GM21717 (cell line): ENCODE data around the gene TSPAN9.

Experiments used
- ATAC-seq: cut with Tn5 transposase; IDR thresholded peaks from one replicate; pipeline ENCODE4 v1.9.1; 2021; ENCODE audit warnings: mild to moderate bottlenecking, moderate library complexity; ENCODE audit not compliant: unreplicated experiment

The TSPAN9 gene

DNA sequence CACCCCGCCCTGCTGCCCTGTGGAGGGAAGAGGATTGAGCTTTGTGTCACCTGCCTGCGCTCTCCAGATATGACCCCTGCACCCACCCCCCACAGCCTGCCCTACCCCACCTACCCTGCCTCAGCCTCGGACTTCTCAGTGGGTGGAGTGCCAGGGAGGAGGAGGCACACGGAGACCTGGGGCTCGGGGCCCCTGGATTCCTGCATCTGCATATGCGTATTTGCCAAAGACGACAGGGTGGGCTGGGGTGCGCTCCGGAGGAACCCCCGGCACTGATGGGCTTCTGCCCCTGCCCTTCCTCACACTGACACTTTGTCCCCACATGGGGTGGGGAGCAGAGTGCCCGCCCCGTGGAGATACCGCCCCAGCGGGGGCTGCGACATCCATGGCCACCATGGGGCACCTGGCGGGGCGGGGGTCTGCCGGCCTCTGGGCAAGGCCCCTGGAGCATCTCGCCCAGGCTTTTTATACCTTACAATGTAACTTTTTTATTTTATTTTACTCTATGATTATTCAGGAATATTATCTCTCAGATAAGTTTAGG is 206.0 kb downstream of the TSPAN9 start:
- no peak for ATAC-seq

DNA sequence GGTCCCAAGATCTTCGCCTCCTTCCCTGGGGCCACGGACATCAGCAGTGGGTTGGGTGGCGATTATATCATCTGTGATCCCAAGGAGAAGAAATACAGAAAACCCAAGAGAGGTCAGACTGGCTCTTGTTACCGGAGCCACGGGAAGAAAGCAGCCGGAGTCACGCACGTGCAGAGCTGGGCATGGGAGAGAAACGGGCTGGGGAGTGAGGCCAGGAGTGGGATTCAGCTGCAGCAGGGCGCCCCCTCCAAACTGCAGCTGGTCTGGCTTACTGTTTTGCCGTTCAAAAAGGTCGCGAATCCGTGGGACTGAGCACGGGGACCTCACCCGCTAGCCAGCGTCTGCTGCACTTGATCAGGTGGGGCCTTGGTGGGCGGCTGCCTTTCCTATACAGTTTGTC is 207.2 kb downstream of the TSPAN9 start:
- ATAC-seq: no peak

DNA sequence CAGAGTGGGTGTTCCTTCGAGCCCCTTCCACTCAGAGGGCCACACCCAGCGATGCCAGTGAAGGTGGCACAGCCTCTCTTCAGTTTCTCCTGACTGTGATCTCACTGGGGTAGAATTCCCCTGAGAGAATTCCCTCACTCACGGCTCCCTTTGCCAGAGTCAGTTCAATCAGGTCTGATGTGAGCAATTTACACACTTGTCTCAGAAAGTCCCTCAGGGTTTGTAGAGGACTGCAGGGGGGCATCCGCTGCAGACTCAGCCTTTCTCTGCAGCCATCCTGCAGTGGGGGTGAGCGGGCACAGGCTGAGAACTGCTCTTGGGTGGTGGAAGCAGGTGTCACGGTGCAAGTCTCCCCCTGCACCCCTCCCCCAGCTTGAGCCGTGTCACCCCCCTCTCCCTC is 208.4 kb downstream of the TSPAN9 start:
- no peak for ATAC-seq

DNA sequence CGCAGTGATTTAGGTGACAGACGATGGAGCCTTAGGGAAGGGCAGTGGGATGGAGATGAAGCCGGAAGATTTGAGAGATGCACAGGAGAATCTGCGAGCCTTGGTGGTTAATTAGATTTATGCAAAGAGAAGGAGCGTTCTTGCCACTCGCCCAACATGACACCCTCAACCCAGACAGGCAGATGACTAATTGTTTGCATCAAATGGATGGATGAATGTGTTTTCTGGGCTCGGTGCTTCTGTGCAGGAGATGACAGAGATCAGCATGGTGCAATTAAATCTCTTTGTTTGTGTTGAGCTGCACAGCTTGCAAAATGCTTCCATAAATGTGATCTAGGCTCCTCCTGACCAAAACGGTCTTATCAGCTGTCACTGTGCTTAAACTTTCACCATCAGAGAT is 211.5 kb downstream of the TSPAN9 start:
- ATAC-seq: no peak

DNA sequence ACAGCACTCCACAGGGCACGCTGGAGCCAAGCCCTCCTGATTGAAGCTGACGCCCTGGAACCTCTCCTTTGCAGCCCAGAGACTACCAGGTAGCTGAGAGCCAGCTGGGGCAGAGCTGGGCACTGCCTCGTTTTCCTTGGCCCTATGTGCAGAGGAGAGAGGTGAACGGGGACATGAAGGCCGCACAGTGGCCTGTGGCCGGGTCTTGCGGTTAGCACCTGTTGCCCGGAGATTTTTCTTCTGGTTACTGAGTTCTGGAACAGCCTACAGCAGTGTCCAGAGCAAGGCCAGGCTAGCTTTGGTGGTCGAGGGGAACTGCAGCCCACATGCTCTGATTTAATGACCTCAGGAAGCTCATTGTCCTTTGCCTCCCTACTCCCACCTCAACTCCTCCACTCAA is 212.5 kb downstream of the TSPAN9 start:
- no peak for ATAC-seq

DNA sequence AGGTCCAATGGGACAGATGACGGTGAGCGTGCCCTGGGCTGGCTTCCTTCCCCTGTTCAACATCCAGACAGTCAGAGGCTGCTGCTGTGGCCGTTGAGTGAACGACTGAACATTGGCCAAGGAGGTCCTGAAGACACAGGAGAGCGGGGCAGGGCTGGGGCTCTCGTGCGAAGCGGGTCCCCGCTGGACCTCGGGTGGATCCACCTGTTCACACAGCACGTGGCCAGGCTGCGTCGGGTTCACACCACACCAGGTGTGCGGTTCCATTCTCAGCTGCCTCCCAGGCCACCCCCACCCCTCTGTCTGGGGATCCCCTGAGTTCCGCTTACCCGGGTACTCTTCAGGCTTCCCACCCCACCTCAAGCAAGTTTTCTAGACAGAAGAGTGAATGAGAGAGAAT is 214.8 kb downstream of the TSPAN9 start:
- no peak for ATAC-seq

DNA sequence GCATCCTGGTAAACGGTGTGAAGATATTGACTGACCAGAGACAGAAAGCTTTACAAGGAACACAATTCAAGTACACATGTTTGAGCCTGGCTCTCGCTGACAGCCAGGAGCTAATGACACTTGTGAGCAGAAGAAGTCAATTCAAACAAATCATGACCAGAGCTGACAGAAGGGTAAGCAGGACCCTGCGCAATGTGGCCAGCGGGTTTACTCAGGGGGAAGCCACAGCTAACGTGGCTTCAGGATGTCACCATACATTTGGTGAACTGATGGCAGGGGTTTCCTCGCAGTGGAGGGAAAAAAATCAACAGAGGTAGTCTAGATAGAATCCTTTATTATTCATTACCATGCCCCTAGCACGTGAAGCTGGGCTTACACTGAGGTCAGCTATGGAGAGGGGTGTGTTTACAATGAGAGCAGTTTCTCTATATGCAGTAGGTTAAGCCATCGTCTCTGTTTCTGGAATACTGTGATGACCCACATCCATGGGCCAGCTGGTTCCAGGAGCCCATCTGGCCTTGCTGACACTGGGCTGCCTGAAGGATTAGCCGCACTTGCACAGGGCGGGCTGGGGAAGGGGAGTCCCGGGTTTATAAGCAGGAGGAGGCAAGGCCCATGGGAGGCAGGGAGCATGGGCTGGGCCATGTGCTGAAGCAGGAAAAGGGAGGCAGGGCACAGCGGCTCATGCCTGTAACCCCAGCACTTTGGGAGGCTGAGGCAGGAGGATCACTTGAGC is 215.7 kb downstream of the TSPAN9 start:
- ATAC-seq: no peak

DNA sequence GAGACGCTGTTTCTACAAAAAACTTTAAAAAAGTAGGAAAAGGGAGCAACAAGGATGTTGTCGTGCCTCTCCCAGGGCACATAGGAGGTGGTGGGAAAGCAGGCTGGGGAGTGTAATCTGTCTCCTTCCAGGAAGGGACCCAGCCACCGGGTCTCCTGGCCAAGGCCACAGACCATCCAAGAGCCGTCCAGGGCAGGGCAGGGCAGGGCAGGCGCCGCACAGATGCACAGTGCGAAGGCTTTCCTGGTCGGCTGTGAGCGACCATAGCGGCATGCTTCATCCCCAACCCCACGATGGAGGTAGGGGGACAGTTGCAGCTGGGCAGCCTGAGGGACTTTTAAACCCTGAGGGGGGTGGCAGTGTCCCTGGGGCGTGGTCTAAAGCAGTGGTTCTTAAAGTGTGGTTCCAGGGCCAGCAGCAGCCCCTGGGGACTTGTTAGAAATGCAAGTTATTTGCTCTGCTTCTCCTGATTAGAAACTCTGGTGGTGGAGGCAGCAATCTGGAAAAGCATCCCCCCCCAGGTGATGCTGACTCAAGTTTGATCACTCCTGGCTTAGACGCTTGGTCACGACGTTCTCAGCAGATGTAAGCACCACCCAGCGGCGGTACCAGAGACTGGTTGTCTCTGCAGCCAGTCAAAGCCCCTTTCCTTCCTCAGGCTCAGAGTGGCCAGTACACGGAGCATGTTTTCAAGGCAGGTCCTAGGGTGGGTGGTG is 216.4 kb downstream of the TSPAN9 start:
- no peak for ATAC-seq

DNA sequence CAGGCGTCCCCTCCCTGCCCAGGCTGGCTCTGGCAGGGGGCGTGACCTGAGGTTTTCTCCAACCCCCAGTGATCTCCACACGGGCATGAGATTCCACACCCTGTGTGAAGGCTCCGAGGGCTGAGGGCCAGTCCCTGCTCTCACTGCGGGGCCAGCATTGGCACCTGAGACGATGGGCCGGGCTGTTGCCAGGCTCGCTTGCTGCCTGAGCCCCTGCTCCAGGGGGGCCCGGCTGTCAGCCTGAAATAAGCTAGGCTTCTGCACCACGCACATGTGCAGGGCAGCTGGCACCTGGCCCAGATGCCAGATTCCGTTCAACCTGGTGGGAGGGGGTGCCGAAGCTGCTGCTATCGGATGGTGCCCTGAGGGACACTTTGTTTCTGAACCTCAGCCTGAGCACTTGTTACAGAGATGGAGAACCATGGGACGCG is 217.3 kb downstream of the TSPAN9 start:
- no peak for ATAC-seq

DNA sequence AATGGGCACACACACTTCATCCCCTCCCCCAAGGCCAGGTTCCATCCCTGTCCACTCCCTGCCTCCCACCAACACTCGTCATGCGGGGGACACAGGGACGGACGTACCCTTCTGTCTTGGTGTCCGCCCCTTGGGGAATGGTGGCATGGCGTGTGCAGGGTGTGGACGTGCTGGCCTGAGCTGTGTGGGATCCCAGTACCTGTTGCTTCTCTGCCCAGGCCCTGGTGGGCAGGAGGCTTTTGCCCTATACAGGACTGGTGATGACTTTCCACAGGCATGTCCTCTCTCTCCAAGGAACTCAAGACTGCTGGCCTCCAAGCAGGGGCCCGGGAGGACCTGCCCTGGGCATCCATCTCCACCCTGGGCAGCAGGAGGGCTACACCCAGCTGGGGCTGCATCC is 218.0 kb downstream of the TSPAN9 start:
- ATAC-seq: no peak

DNA sequence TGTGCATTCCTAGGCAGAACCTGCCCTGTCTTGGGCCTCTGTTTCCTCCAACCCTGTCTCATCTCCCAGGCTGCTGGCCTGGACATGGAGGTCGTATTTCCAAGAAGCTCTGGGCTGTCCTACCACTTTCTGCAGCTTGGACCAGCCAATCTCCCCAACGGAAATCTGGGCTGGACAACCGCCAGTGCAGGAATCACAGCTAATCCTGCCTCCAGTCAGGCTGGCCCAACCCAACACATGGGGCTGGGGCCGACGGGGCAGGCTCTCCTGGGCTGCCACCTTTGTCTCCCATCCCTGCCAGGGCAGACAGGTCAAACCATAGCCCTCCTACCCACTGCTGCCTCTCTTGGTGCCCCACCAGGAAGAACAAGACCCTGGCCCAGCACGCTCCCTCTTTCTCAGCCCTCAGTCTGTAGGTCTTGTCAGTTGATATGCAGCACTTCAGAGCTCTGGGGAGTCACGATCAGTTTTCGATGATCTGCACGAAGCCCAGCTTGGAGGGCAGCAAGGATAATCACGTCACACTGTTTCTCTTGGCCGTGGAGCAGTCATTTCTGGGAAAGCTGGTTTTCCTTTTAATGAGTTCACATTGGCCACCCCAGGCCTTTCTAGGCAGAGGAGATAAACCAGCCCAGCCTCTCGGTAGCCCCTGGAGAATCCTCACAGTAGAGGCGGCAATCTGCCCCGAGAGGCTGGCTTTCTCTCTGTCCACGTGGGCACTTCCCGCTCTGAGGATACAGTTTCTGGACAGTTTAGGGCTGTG is 218.6 kb downstream of the TSPAN9 start:
- no peak for ATAC-seq

DNA sequence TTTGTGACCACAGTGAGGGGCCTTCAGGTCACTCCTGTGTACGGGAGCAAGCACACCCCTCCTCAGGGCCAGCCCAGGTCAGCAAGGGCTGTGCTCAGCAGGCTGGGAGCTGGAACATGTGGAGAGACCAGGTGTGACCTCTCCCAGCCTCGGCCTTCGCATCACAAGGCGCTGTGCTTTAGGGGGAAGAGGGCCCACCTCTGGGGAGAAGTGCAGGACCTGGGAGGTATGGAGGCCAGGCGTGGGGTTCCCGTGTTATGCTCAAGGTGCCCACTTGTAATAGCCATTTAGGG is 219.2 kb downstream of the TSPAN9 start:
- ATAC-seq: no peak

DNA sequence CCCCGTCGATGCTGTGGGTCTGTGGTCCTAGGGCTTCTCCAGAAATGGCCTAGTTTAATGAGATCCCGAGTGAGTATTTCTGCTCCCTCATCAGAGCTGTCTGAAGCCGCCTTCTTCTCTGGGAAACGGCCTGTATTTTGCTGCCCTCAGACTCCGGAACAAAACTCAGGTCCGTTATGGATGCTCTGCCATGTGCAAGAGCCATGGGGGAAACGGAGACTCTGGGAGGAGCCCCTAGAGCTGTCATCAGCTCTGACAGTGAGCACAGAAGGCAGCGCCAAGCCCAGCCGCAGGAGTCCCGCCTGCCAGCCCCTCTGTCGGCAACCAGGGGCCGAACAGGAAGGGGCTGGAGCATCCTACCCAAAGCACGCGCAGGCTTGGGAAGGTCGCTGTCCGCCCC is 221.4 kb downstream of the TSPAN9 start:
- no peak for ATAC-seq

DNA sequence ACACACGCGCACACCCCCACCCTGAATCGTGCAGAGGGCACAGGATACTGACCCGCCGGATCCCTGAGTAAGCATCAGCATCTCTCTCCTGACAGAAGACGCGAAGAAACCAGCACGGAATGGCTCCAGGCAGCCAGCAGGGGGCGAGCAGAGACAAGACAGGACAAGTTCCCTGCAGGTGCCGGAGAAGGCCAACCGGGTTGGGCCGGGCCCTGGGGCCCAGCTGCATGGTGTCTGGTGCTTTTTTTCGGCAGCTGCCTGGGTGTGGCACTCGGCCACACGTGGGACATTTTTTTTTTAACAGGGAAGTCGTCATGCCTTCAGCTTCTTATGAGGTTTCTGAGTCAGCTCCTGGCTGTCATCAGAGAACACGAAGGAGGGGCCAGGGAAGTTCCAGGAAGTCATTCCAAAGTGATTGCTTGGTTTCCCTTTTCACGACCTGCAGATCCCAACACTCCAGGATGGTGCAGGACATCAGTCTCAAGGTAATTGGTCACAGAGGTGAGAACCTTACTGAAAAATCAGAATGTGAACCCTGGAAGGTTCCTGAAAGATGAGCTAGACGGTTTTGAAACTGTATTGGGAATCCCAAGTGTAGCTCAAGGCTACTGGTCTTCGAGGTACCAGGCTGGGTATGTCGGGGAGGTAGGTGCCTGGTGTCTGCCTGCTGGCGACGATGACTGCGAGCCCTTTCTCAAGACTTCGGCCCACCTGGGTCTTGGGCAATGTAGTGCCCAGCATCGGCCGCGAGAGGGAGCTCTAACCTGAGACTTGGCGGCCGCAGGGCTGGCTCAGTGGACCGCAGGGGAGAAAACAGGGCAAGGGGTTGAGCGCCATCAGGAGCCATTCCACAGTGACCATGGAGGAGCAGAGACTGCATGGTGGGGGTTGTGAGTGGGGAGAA is 223.0 kb downstream of the TSPAN9 start:
- ATAC-seq: peak; percentile 60

DNA sequence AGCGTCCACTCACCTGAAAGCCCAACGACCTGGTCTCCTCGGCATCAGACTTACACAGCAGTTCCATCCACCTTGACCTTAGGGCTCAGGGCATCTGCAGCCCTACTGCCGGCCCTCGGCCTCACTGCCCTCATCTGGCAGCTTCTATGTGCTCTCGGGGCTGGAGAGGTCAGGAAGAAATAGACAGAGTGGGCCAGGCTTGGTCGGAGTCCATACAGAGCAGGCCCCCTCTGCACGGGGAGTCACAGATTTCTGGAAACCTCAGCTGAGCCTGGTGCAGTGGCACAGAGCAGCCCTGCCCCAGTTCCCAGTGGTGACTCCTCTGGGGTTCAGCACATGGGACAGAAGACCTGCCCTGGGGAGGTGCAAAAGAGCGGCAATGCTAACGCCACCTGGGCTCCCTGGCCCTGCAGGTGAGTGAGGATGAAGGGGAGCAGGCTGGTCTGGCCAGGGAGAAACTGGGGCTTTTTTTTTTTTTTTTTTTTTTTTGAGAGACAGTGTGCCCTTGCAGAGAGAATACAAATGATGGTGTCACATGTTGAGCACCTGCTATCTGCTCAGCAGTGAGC is 223.7 kb downstream of the TSPAN9 start:
- ATAC-seq: peak; percentile 7

DNA sequence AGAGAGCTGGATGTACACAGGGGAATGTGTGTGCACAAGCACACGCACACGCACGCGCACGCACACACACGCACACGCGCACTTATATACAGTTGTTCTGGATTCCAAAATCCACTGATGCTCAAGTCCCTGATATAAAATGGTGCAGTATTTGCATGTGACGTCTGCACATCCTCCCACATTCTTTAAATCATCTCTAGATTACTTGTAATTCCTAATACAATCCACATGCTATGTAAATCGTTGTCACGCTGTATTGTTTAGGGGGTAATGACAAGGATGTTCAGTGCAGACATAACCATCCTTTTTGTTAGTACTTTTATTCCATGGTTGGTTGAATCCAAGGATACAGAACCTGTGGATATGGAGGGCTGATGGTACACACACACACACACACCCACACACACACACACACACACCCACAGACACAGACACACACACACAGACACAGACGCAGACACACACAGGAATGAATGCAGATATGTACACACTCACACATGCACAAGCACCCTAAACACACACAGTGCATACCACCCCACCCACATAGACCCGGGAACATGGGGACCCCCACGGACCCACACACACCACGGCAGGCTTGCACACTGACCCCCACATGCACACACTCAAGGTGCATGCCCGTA is 225.3 kb downstream of the TSPAN9 start:
- no peak for ATAC-seq

DNA sequence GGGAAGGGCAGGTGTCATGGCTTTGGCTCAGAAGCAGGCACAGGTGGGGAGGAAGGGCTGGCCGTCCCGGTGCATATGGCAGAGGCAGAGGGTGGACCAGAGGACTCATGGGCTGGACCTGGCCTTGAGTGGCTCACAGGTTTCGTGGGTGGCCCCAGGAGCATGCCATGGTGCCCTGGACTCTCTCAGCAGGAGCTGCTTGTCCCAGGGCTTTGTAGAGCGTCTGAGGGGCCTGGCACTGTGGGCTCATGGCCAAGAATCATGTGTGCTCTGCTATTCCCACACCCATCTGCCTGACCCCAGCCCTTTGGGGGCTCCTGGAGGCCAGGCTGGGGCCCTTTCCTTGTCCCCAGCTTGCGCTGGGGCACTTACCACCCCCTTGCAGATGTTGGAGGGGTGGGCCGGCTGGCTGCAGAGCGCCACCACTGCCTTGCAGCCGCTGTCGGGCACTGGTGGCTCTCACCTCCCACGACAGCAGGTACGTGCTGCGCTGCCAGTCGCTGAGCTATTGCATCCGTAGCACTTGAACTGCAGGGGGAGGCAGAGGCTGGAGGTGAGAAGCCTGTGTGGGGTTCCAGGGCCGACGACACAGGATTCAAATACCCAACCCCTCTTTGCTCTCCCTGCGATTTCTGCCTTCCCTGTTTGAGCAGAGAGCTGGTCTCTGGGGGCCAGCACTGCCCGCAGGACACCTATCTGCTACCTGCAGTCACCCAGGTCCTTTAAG is 226.4 kb downstream of the TSPAN9 start:
- no peak for ATAC-seq

DNA sequence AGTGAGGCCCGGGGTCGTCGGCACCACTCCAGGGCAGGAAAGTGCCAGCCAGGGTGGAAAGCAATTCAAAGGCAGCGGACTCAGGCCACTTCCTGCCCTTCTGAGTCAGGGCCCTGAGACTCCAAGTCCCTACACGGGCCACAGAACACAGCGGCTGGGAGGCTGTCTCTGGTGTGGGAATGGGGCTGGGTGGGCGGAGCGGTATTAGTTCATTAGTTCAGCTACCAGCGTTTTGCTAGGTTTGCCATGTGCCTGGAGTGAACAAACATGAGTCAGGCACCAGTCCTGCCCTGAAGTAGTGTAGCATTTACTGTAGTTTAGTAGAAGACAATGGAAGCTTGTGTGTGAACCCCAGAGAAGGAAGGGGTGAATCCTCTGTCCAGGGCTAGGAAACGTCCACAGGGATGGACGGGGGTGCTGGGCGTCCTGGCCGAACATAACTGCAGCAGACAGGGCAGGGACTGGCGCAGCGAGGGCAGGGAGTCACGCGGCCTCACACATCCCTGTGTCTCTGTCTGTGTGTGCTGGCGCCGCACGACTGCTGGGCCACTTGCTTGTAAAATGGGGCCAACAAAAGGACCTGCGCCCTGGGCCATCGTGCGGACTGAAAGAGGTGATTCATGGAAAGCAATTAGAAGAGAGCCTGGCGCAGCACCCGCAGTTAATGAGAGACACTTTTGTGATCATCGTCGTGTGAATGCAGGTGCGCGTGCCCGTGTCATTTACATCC is 227.4 kb downstream of the TSPAN9 start:
- ATAC-seq: no peak

DNA sequence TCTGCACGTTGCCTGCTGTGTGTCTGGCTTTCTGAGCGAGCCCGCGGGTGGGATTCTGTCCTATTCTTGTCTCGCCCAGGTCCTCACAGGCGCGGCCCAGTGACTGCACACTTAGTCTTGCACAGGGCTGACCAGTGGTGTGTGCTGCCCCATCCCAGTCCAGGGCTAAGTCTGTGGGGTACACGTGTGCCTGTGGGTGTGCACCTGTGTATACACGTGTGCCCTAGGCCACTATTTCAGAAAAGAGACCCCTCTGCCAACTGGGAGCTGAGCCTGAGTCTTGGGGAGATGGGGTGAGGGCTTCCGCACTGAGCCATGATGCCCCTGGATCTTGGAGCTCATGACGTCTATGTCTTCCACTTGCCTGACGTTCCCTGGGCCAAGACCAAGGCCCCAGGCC is 228.3 kb downstream of the TSPAN9 start:
- ATAC-seq: no peak
